H9 (cell line): ENCODE measurements around the gene GPR35. TPM values are rescaled to one million over a fixed set of nuclear protein-coding genes. Genes with fewer than 3 reads are reported as not detected.

ENCODE experiments used
- DNase-seq: peaks from one replicate; pipeline ENCODE4 v3.0.0-alpha.2; 2017
- H2AFZ ChIP-seq: one replicate; pipeline ENCODE4 v1.6.1; 2013; ENCODE audit warnings: mild to moderate bottlenecking, low read length, control low read depth, moderate library complexity
- H2AK5ac ChIP-seq: 2 replicates; pipeline ENCODE4 v1.6.1; 2013; ENCODE audit warnings: low read length, control low read depth, mixed read lengths; ENCODE audit not compliant: insufficient read length
- H2BK120ac ChIP-seq: one replicate; pipeline ENCODE4 v1.6.1; 2013; ENCODE audit warnings: low read depth, mild to moderate bottlenecking, low read length, control low read depth, inconsistent platforms; ENCODE audit not compliant: poor library complexity, severe bottlenecking
- H2BK12ac ChIP-seq: 2 replicates; pipeline ENCODE4 v1.6.1; 2013; ENCODE audit warnings: low read length, control low read depth, mixed read lengths, low read depth; ENCODE audit not compliant: insufficient read length
- H2BK15ac ChIP-seq: 2 replicates; pipeline ENCODE4 v1.6.1; 2013; ENCODE audit warnings: low read depth, low read length, control low read depth
- H2BK20ac ChIP-seq: one replicate; pipeline ENCODE4 v1.6.1; 2013; ENCODE audit warnings: low read depth, mild to moderate bottlenecking, low read length, control low read depth, inconsistent platforms; ENCODE audit not compliant: poor library complexity, severe bottlenecking
- H2BK5ac ChIP-seq: 2 replicates; pipeline ENCODE4 v1.6.1; 2013; ENCODE audit warnings: low read length, control low read depth, mixed read lengths; ENCODE audit not compliant: insufficient read length
- H3K14ac ChIP-seq: 2 replicates; pipeline ENCODE4 v1.6.1; 2013; ENCODE audit warnings: low read length, control low read depth; ENCODE audit not compliant: insufficient read depth
- H3K18ac ChIP-seq: 2 replicates; pipeline ENCODE4 v1.6.1; 2013; ENCODE audit warnings: low read depth, mild to moderate bottlenecking, mixed read lengths, low read length, control low read depth; ENCODE audit not compliant: insufficient read length
- H3K23ac ChIP-seq: 2 replicates; pipeline ENCODE4 v1.6.1; 2013; ENCODE audit warnings: low read length, control low read depth, mixed read lengths, low read depth; ENCODE audit not compliant: insufficient read length
- H3K23me2 ChIP-seq: 2 replicates; pipeline ENCODE4 v1.6.1; 2013; ENCODE audit warnings: low read depth, mild to moderate bottlenecking, mixed read lengths, low read length, control low read depth; ENCODE audit not compliant: insufficient read length, poor library complexity, severe bottlenecking
- H3K27ac ChIP-seq: 2 replicates; pipeline ENCODE4 v1.5.1; 2013; ENCODE audit warnings: low read length, control low read depth, mixed read lengths, low read depth; ENCODE audit not compliant: insufficient read length
- H3K27me3 ChIP-seq: 2 replicates; pipeline ENCODE4 v1.6.1; 2013; ENCODE audit warnings: low read length, control low read depth, inconsistent platforms; ENCODE audit not compliant: insufficient read depth
- H3K4ac ChIP-seq: 2 replicates; pipeline ENCODE4 v1.6.1; 2013; ENCODE audit warnings: low read depth, mild to moderate bottlenecking, control low read depth, inconsistent platforms, low read length, moderate library complexity
- H3K4me1 ChIP-seq: 2 replicates; pipeline ENCODE4 v1.6.1; 2013; ENCODE audit warnings: low read length, control low read depth, inconsistent platforms; ENCODE audit not compliant: insufficient read depth
- H3K4me2 ChIP-seq: 2 replicates; pipeline ENCODE4 v1.6.1; 2013; ENCODE audit warnings: low read length, control low read depth, mixed read lengths; ENCODE audit not compliant: insufficient read length, insufficient read depth
- H3K56ac ChIP-seq: 2 replicates; pipeline ENCODE4 v1.6.1; 2013; ENCODE audit warnings: low read depth, mild to moderate bottlenecking, mixed read lengths, low read length, control low read depth; ENCODE audit not compliant: insufficient read length
- H3K79me1 ChIP-seq: 2 replicates; pipeline ENCODE4 v1.6.1; 2013; ENCODE audit warnings: low read depth, mild to moderate bottlenecking, moderate library complexity, low read length, control low read depth, inconsistent platforms; ENCODE audit not compliant: insufficient read depth, poor library complexity, severe bottlenecking
- H3K79me2 ChIP-seq: 2 replicates; pipeline ENCODE4 v1.6.1; 2013; ENCODE audit warnings: low read length, control low read depth, inconsistent platforms; ENCODE audit not compliant: insufficient read depth
- H3K9ac ChIP-seq: 2 replicates; pipeline ENCODE4 v1.6.1; 2013; ENCODE audit warnings: low read length, control low read depth, mixed read lengths; ENCODE audit not compliant: insufficient read length; ENCODE audit errors: extremely low read depth
- H3K9me3 ChIP-seq: one replicate; pipeline ENCODE4 v1.6.1; 2013; ENCODE audit warnings: low read depth, low read length, inconsistent platforms; ENCODE audit not compliant: control insufficient read depth
- H3T11ph ChIP-seq: one replicate; pipeline ENCODE4 v1.6.1; 2013; ENCODE audit warnings: mild to moderate bottlenecking, low read length, control low read depth, inconsistent platforms
- H4K20me1 ChIP-seq: one replicate; pipeline ENCODE4 v1.6.1; 2013; ENCODE audit not compliant: control insufficient read depth, insufficient read length, insufficient read depth
- H4K5ac ChIP-seq: 2 replicates; pipeline ENCODE4 v1.6.1; 2013; ENCODE audit warnings: low read depth, mild to moderate bottlenecking, mixed read lengths, low read length, control low read depth; ENCODE audit not compliant: insufficient read length
- H4K8ac ChIP-seq: replicated peaks from 2 replicates; pipeline ENCODE4 v1.6.1; 2013; ENCODE audit warnings: low read length, control low read depth, mixed read lengths, low read depth; ENCODE audit not compliant: insufficient read length
- H4K91ac ChIP-seq: 2 replicates; pipeline ENCODE4 v1.6.1; 2013; ENCODE audit warnings: low read depth, mild to moderate bottlenecking, moderate library complexity, mixed read lengths, low read length, control low read depth; ENCODE audit not compliant: insufficient read length
- H3K27ac Mint-ChIP-seq, 3 experiments: 2 replicates in 2 of 3; 3 replicates in 1 of 3; pipeline ENCODE4 v1.8.0; 2020 to 2021; ENCODE audit warnings: mixed read lengths in 3 of 3, mild to moderate bottlenecking in 1 of 3, moderate library complexity in 1 of 3
- H3K27me3 Mint-ChIP-seq: 2 replicates; pipeline ENCODE4 v1.8.0; 2021; ENCODE audit warnings: low read depth, mild to moderate bottlenecking, moderate library complexity, mixed read lengths
- H3K36me3 Mint-ChIP-seq, 3 experiments: 2 replicates in 2 of 3; 3 replicates in 1 of 3; pipeline ENCODE4 v1.8.0; 2020 to 2021; ENCODE audit warnings: low read depth in 3 of 3, mixed read lengths in 3 of 3; ENCODE audit not compliant: insufficient read depth in 1 of 3
- H3K4me1 Mint-ChIP-seq, 2 experiments: 2 replicates each; pipeline ENCODE4 v1.8.0; 2020; ENCODE audit warnings: mixed read lengths in 2 of 2
- H3K4me3 Mint-ChIP-seq, 2 experiments: 2 replicates in 1 of 2; 3 replicates in 1 of 2; pipeline ENCODE4 v1.8.0; 2020 to 2021; ENCODE audit warnings: mild to moderate bottlenecking in 2 of 2, mixed read lengths in 2 of 2, moderate library complexity in 1 of 2
- H3K9me3 Mint-ChIP-seq, 2 experiments: 2 replicates in 1 of 2; 3 replicates in 1 of 2; pipeline ENCODE4 v1.8.0; 2020; ENCODE audit warnings: mild to moderate bottlenecking in 2 of 2, mixed read lengths in 2 of 2, moderate library complexity in 1 of 2
- CTCF ChIP-seq: fragments of 200-600 bp; sonication (generic); conservative IDR thresholded peaks from 3 replicates; pipeline ENCODE4 v1.8.0; 2021; ENCODE audit warnings: antibody characterized with exemption, mild to moderate bottlenecking
- WGBS: extraction: QIAGEN DNeasy Blood & Tissue Kit; methylation state at CpG from one replicate; pipeline ENCODE4 v1.1.7; 2013; ENCODE audit warnings: missing lambda C conversion rate, low lambda C conversion rate, mixed read lengths; ENCODE audit not compliant: insufficient read length; ENCODE audit errors: extremely low coverage; 5-methylcytosine and 5-hydroxymethylcytosine counted together
- total RNA-seq: library from RNA; stranded (reverse); gene quantifications from 2 replicates; pipeline ENCODE4 v1.2.1, GENCODE V29; 2021

The GPR35 gene
- total RNA-seq, 1 experiment from 2014 or later = 1.4 TPM

- Histone ChIP-seq H3K4me2 (no peak overlapping the region), H3K4ac (no peak overlapping the region), H2AFZ (no peak overlapping the region), H3K23ac (no peak overlapping the region), H2AK5ac (no peak overlapping the region), H3K18ac (no peak overlapping the region), H2BK12ac (no peak overlapping the region), H2BK20ac (no peak overlapping the region), H2BK5ac (no peak overlapping the region), H3K14ac (no peak overlapping the region), H3K9ac (no peak overlapping the region), H3T11ph (no peak overlapping the region), H3K27me3 (no peaks in the 10 kb centered on the region), H4K91ac (no peak overlapping the region), H3K56ac (no peak overlapping the region), H3K27ac (no peak overlapping the region), H3K4me1 (no peaks in the 10 kb centered on the region), H4K8ac (no peak overlapping the region), H3K79me1 (no peaks in the 10 kb centered on the region), H3K23me2 (no peaks in the 10 kb centered on the region), H3K79me2 (no peaks in the 10 kb centered on the region), H4K20me1 (no peaks in the 10 kb centered on the region), H3K9me3 (no peaks in the 10 kb centered on the region), H2BK15ac (no peak overlapping the region), H2BK120ac (no peak overlapping the region), H4K5ac (no peak overlapping the region)
- TF ChIP-seq CTCF = no peak
- Mint-ChIP-seq H3K4me1 (no peaks in the 10 kb centered on the region), H3K27me3 (no peaks in the 10 kb centered on the region), H3K36me3 (peaks cover 7 to 22% (median 20%) of the 10 kb centered on the region in 3 experiments; a peak in 6 of 7 replicates), H3K4me3 (no peak overlapping the region), H3K9me3 (no peaks in the 10 kb centered on the region), H3K27ac (no peak overlapping the region)
- DNase-seq = no peak
- no CpG with 5 or more reads among the region's 34 CpGs for WGBS
Measured at GRCh38 chr2:240594511-240595380, 30.5 kb upstream of the GPR35 start.
